Measurements from ENCODE around the gene RAMACL.
A peak's percentile ranks its signal among the peaks of the same experiment; 100 is the strongest.

The RAMACL gene

GRCh38 chr6:166589786-166590574 is 3.5 kb upstream of the RAMACL start:
- no peak overlapping the region for H3K4me3 ChIP-seq (replicated peaks; ENCODE audit: low read depth, low read length)
- no peak for DNase-seq (ENCODE audit: low read depth)
- TF ChIP-seq CTCF (IDR thresholded peaks at IDR 0.05; ENCODE audit: low read length, missing control alignments): no peak

DNA sequence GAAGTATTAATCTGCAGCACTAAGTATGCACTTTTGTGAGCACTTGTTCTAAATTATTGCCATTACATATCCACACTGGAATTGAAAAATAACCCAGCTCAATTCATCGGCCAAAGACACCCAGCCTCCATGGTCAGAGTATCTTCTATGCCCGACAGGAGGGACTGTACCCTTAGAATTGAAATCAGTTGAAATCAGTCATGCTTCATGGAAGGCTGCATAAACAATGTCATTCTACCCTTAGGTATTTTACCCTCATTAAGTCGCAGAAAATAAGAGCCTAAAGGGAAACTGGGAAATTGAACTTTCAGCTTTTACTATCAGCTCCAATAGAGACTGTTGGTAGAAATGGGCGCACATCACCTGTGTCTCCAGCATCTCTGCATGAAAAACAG is 2.9 kb upstream of the RAMACL start:
- TF ChIP-seq CTCF (IDR thresholded peaks at IDR 0.05; ENCODE audit: low read length, missing control alignments): no peak
- DNase-seq (ENCODE audit: low read depth): no peak
- H3K4me3 ChIP-seq (replicated peaks; ENCODE audit: low read depth, low read length): no peak overlapping the region

GRCh38 chr6:166588691-166589336 is 2.3 kb upstream of the RAMACL start:
- peak; percentile 72 for DNase-seq (ENCODE audit: low read depth)

DNA sequence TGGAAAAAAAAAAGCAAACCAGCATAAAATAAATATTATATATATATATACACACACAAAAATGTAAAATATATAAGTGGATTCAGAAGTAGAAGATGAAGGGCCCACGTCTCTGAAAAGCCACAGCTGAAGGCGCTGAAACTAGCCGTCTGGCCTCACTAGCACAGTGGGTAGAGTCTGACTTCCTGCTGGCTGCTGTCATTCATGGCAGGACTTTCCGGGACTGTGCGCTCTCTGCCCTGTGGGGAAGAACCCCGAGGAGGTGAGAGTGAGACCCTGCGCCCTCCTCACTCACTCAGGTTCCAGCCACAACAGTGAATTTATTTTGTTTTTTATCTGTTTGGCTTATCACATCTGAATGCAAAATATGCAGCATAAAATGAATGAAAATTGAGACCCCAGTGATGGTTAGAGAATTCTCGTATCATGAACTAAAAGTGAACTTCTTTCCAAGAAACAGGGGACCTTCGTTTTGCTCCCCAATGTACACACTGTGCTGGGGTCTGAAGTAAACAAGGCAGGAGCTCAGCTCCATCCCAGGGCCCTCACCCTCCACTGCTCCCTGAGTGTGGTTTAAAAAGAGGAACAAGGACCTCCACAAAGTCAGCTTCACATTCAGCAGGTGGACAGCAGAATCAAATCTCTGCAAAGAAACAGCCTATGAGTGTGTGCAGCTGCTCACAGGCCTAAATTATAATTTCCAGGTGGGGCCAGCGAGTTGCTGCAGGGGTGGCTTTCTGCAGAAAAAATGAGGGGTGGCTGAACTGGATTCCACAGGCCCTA is 1.3 kb upstream of the RAMACL start:
- no peak for DNase-seq (ENCODE audit: low read depth)
- no peak for TF ChIP-seq CTCF (IDR thresholded peaks at IDR 0.05; ENCODE audit: low read length, missing control alignments)
- H3K4me3 ChIP-seq (replicated peaks; ENCODE audit: low read depth, low read length): no peak overlapping the region

More at GRCh38 chr6:166588691-166589336, 2.3 kb upstream of the RAMACL start:
- no peak for TF ChIP-seq CTCF (IDR thresholded peaks at IDR 0.05; ENCODE audit: low read length, missing control alignments)
- no peak overlapping the region for H3K4me3 ChIP-seq (replicated peaks; ENCODE audit: low read depth, low read length)

- H3K4me3 ChIP-seq (replicated peaks; ENCODE audit: low read depth, low read length): no peak overlapping the region
- no peak for TF ChIP-seq CTCF (IDR thresholded peaks at IDR 0.05; ENCODE audit: low read length, missing control alignments)
- DNase-seq (ENCODE audit: low read depth): no peak
These were observed 1.5 kb downstream of the RAMACL start for GRCh38 chr6:166584853-166585429.

- no peak for TF ChIP-seq CTCF (IDR thresholded peaks at IDR 0.05; ENCODE audit: low read length, missing control alignments)
- no peak overlapping the region for H3K4me3 ChIP-seq (replicated peaks; ENCODE audit: low read depth, low read length)
- no peak for DNase-seq (ENCODE audit: low read depth)
These were observed 2.3 kb downstream of the RAMACL start for GRCh38 chr6:166584155-166584554.

All from fibroblast of pulmonary artery (primary cell).